AG08396 (cell line): ENCODE data around the gene PEPD.

ENCODE experiments used
- DNase-seq: peaks from one replicate; pipeline ENCODE4 v3.0.0; 2012; ENCODE audit warnings: low spot score, mixed read lengths

The PEPD gene

DNA sequence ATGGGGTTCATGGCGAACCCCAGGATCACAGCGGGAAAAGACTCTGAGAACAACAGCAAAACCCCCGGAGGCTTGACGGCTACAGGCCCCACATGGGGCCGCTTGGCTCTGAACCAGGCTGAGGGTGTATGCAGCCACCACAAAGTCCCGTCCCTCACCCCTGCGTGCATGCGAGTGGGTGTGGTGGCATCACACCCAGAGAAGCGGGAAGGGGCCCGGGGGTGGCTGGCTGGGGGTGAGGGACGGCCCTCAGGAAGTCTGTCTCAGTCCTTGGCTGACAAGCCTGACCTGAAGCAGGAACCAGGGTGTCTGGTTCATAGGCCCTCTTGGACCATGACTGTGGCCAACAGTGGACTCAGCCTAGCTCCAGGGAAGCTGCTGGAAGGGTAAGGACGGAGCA, 113.9 kb downstream of the PEPD start:
- DNase-seq: no peak

DNA sequence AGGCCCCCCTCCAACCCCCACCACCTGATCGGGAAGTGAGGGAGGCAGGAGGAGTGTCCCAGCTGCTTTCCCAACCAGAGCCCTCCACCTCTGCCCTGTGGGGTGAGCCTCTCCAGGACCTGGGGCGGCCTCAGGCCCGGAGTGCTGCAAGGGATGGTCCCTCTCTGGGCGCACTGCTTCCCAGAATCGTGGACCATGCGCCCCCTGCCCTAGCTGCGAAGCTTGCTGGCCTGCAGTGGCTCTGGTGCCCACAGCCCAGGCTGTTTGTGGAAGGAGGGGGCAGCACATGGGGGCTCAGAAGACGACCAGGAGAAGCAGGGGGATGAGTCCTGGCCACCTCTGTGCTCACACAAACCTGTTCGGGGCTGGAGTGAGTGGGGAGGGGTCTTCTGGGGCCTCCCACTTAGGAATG, 114.4 kb downstream of the PEPD start:
- no peak for DNase-seq

DNA sequence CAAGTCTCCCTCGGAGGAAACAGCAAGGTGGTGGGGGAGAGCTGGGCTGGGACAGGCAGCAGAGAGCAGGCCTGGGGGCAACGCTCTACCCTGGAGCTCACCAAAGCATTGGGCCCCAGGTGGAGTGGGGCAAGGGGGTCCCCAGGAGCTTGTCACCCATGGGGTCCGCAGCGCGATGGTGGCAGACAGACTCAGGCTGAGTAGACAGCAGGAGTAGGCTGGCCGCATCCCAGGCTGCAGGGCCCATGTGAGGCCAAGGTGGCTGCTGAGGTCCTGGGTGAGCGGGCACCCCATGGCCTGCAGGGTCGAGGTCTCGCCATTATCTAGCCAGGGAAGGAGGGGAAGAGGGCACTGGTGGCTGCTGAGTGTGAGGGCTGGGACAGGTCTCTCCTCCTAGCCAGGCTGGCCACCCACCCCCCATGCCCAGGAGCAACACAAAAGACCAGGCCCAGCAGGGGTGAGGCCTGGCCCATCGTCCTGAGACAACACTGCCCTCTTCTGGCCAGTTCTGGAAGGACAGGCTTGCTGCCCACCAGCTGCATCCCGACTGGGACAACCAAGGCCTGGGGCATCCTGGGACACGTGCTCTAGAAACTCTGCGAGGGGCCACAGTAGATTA, 115.0 kb downstream of the PEPD start:
- peak; percentile 90 for DNase-seq

DNA sequence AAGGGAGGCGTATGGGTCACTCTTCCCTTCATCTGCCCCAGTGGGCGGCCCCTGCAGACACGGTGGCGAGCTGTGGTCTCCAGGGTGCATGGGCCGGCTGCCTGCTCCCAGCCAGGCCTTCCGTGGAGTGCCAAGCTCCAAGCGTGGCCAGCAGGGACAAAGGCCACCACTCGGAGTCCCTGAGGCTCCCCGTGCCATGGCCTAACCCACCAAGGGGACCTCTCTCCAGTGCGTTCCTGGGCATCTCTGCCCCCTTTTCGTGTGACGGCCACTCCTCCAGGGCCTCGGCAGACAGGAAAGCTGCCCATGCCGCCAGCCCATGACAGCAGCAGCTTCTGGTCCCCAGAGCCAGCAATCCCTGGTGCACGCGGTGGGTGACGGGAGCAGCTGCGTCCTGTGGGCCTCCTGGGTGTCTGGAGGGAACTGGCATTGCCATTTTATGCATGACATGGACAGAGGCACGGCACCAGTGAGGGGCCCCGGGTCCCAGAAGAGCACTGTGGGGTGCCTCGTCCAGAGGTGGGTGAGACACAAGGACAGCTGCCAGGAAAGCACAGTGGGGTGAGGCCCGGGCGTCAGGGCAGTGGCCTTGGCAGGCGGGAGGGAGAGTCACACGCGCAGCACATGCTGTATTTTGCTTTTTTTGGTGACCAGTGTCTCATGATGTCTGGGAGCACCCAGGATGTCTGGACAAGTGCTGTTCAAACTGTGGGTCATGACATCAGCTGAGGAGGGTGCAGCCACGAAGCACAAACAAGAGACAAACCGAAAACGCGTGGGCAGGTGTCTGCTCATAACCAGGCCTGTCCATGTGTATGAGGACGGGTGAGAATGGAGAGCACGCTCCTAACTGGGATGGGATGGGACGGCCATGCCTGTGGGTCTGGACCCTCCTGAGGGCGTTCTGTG, 115.8 kb downstream of the PEPD start:
- DNase-seq: no peak

DNA sequence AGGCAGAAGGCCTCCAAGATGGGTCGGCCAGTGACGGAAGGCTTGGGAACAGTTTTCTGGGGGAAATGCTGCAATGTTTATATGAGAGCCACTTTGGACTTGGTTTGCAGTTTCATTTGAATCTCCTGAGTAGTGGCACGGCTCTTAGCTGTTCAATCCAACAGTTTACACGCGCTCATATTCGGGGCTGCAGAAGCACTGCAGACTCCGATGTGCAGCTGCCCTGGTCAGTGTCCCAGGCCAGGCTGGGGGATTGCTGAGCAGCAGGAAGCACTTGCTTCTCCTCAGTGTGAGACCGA, 116.4 kb downstream of the PEPD start:
- no peak for DNase-seq

DNA sequence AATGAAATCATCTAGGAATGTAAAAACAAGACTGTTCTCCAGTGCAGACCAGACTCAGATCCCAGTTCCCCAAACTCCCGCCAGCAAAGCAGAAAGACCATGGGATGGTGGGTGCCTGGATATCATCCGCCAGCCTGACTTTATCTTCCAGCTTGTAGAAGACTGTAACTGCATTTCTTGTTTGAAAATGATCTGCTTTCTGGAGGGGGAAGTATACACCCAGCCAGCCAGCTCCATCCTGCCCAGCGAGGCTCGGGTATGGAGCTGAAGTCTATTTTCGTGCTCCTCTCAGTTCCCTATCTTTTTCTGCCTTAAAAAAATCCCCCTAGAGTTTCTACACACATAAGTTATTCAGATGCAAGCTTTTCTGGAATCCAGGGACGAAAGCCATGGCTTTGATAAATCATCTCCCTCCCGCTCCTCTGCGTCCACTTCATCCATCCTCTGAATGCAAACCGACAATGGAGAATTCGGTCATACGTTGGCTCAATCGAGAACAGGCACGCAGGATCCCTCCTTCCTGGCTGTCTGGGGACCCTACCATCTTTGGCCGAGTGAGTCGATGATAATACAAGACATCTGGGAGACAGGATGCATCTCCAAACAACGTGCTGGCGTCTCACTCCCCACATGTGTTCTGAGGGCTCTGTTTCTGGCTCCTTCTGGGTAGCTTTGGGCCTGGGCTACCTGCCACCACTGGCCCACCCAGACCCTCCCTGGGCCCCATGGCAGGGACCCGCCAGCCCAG, 116.9 kb downstream of the PEPD start:
- no peak for DNase-seq

DNA sequence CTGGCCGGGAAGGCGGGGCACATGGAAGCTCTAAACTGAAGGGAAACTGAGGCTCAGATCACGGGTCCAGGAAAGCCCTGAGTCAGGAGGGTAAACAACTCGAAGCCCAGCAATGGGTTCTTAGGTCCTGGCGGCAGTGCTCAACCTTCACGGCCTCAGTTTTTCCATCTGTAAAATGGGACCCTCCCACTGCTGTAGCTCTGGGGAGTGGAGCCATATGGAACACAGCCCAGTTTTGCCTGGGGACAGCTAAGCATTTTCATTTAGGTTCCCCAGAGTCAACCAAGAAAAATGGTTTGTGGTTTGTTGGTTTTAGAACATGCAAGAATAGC, 117.7 kb downstream of the PEPD start:
- no peak for DNase-seq

DNA sequence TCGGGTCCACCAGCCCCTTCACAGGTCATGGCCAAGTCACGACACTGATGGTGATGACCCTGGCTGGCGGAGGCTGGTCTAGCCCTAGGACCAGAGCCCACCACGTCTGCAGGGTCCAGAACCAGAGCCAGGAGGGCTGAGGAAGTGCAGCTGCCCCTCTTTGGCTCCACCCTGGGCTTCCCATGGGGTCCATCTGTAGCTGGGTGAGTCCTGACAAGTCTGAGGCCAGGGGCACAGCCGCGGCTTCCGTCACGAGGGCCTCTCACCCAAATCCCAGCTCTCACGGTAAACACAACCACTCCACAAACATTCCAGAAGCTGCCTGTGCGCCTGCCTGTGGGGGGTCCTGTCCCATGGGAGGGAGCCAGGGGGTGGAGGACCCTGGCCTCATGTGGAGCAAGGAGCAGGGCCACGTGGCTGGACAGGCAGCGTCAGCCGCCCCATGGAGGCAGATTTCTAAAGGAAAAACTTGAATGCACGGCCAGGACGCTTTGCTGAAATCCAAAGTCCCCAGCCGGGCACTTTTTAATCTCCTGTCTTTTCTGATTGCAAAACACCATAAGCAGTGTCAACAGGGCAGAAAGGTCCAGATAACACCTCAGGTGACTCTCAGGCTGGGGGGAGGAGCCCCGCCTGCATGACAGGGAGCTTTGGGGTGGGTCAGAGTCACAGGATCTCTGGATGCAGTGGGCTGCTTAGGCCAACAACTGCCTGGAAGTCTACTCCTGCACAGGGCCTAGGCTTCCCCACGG, 118.2 kb downstream of the PEPD start:
- no peak for DNase-seq

DNA sequence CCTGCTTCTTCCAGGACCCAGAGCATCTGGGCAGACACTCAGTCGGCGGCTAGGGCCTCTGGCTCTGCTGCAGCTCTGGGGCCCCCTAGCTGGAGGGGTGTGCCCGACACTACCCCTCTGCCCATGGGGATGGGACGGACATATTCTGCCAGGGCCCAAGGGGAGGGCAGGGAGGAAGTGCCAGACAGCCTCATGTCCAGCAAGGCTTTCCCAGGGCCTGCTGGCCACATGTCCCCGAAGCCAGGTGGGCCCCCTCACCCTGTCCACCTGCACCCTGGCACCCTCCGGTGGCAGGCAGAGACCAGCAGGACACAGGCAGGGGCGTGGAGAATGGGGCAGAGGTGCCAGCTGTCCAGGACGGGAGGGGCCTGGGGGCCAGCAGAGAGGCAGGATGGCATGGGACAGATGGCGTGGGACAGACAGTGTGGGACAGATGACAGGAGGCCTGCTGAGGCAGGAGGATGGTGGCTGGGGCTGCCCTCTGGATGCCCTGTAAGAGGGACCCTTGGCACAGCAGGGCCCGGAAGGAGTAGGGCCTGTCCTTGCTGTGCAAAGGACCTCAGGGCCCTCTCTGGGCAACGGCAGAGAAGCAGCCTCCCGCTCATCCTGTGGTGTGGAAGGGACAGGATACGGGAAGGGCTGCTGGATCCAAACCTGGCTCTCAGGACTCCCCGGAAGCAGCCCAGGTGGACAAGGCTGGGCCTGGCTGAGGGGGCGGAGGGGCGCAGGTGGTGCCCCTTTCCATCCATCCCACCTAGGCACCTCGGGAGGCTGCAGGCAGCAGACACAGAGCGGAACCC, 119.0 kb downstream of the PEPD start:
- no peak for DNase-seq

DNA sequence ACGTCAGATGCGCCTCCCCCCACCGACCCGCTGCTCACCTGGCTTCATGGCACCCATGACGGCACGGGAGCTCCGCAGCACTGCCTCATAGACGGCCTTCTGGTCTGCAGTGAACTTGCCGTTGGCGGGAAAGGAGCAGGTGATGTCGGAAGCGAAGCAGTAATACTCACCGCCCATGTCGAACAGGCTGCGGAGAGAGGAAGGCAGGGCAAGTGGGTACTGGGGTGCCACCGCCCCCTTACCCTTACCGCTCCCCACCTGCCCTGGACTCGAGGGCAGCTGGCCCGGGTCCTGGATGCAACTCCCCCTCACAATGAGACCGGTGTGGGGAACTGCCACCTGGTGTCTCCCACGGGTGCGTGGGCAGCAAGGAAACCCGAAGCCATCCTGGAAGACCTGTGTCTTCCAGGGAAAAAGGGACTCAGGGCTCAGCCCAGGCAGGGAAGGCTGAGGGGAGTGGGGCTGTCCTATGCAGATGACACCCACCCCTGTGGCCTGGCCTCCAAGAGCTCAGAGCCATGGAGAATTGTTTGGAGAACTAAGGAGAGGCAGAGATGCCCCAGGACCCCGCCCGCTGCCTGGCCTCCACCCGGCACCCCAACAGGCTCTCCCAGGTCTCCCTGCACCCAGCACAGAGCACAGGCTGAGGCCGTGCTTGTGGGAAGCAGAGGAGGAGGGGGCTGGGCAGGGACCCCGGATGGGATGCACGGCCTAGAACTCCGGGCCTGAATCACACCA, 119.7 kb downstream of the PEPD start:
- no peak for DNase-seq

DNA sequence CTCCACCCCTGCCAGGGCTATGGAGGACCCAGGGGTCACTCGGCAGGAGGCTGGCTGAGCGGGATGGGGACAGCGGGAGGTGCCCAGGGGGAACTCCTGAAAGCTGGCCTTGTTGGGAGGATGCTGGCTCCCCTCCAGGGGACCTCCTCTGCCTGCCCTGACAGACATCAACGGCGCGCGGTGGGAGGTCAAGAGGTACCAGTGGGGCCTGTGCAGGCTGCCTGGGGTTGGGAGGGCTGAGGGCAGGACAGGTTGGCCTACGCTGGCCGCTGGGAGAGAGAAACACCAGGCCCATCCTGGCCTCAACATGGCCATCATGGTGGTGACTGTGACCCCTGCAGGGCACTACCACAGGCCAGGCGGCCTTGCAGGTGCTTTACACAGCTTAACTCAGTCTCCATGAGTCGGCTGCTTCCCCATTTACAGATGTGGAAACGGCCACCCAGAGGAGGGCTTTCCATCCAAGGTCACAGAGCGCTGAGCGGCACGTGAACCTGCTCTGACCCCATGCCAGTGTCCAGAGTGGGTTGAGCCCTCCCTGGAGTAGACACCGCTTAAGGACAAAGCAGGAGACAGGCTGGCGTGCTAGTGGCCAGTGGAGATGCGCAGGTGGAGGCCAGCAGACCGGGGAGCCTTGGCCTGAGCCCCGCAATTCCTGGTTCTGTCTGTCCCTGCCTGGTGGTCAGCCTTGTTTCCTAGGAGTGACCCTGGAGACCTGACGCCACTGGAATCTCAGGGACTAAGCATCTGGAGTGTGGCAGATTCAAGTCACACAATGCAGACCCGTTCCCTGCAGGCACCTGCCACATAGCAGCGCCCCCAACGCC, 120.5 kb downstream of the PEPD start:
- no peak for DNase-seq

DNA sequence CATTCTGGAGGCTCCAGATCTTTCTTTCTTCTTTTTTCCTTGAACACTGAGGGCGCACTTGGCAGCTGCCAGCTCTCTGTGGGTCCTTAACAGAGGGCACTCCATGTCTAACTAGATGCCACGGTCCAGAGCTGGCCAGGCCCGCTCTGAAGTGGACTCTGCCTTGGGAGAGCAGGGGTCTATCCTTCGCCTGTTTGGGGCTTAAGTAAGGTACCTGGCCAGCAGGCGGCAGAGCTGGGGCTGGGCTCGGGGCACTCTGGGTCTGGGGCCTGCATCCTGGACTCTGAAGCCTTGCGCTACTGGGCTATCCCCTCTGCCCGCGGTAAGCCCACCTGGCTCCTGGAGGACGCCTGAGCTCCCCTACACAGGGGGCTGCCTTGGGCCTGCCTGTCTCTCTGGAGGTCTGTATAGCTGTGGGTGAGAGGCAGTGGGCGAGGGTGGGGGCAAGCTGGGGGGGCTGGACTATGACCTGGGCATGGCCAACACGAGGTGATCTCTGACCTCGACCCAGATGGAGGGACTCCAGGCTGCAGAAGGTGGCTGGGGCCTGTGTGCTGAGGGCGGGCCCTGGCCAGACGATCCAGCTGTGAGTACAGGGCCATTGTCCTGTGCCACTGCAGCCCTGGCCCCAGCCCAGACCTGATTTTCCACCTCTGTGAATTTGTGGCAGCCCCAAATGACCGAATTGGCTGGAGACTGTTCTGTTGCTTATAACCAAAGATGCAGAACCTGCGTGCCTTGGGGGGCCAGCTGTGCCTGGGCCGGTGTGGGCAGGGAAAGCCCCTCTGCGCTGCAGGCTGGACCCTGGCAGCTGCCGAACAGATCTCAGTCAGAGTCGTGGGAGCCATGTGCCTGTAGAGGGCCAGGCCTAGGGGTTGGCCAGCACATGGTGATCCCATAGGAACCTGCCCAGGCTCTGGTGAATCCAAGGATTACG, 121.6 kb downstream of the PEPD start:
- no peak for DNase-seq

DNA sequence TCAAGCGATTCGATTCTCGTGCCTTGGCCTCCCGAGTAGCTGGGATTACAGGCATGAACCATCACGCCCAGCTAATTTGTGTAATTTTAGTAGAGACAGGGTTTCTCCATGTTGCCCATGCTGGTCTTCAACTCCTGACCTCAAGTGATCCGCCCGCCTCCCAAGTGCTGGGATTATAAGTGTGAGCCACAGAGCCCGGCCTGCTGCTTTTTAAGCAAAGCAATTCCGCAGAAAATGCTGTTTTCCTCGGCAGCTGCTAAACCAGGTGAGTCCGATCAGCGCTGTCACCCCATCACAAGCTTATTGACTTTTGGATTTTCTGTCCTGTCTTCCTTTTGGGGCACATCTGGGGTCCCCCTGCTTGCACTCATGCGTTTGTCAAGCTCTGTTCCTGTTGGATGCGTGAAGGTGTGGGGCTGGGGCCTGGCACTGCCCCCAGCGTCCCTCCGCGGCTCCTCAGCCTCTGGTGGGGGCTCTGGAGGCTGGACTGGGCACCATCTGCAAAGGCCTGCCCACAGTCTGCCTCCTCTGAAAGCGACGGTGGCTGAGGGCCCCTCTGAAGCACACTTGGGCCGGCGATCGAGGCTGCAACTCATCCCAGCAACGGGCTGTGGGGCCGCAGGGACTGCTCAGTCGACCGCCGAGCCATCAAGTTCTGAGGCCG, 122.4 kb downstream of the PEPD start:
- DNase-seq: no peak

DNA sequence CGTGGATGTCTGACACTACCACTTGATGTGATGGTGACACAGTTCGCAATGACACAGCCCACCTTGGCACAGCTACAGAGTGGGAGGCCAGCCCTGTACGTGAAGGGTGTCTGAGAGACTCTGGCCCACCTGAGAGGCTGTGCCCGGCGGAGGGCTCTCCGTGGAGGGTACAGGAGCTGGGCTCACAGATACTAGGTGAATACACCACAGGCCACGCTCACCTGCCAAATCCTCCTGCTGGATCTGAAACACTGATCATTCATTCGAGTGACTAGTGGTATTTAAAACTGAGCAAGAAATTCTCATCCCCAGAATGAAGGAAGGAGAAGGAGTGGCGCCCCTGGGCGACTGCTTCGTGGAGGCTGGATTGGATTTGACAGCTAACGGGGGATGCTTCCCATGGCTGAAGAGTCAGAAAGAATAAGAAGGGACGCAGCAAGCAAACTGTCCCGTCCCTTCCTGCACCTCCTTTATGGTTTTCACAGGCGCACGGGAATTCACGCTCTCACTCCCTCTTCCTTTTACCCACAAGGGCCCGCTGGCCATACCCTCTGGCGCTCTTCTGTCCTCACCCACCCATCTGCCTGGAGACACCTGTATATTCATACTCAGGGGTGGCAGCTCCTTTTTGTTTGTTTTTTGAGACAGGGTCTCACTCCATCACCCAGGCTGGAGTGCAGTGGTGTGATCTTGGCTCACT, 123.1 kb downstream of the PEPD start:
- DNase-seq: no peak

DNA sequence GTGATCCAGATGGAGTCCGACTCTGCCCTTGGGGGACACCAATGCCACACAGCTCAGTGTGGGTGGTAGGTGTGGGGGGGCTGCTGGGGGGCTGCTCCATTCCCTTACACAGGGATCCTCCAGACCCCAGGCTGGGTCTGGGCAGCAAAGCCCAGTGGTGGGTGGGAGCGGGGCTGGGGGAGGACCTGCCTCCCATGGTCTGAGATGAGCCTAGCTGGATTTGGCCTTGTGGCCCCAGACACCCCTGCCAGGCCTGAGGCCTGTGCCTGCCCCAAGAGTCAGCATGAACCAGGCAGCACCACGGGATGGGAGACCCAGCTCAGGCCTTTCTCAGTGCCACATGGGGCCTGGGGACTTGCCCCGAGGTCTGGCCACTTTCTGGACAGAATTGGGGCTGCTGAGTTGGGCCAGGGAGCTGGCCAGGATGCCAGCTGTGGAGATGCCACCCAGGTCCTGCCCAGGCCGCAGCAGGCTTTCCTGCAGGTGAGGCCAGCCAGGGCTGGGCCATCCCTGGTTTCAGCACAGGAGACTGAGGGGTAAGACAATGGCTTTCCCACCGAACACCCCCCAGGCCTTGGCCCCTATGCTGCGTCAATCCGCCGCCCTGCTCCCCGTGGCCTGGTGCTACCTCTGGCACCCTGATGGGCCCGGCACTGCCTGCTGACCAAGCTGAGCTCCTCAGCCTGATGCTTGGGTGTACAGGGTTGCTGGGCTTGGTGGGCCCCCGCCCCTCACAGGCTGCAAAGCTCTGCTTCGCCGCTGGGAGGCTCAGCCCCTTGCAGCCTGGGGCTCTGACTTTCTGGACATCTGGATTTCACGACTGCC, 123.8 kb downstream of the PEPD start:
- no peak for DNase-seq

DNA sequence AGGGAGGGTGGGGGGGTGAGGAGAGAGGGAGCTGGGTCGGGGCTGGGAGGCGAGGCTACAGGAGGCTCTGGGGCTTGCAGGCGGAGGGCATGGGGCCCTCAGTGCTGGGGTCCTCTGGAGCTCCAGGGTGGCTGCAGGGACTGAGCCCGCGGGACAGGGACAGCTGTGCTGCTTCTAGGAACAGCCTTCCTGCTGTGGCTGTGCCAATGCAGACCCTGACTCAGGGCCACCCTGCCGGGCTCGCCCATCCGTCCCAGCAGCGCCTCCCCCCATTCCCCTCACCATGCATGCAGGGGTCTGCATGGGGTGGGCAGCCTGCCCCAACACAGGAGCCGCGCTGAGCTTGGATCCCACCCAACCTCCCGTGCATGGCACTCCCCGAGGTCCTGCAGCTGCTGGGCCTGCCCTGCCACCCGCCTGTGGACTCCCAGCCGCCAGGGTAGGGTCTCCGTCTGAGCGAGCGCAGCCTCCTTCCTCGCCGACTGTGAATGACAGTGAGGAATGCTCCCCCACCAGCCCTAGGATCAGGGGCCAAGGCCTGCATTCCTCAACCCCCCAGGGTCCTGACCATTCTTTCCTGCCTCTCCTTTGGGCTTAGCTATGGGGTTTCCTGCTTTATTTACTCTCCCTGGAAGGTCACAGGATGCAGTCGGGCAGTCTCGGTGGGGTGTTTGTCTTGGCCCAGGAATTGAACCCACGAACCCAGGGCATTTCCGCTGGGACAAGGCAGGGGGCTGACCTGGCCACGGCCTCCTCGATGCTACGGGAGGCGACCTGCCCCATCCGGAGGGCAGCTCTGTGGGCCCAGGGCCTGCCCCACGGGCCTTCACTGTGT, 124.7 kb downstream of the PEPD start:
- no peak for DNase-seq
